Muscle of back (tissue), 11 donors: ENCODE data around the gene LNX1. TPM values are rescaled to one million over a fixed set of nuclear protein-coding genes. Genes with fewer than 3 reads are reported as not detected.

Experiments used
- DNase-seq, 3 donors: peaks; one replicate each; pipeline versions ENCODE4 v3.0.0 to v3.0.0-alpha.2; 2013
- polyA plus RNA-seq, 10 donors: library from polyadenylated mRNA; unstranded; fragments of 120-200 nt; gene quantifications; one replicate each; pipeline ENCODE4 v1.2.1, GENCODE V29; 2013; ENCODE audit not compliant: insufficient read length in 10 of 10

LNX1 gene
- polyA plus RNA-seq, 10 donors: 3.5 to 6.0 (median 4.4) TPM

DNA sequence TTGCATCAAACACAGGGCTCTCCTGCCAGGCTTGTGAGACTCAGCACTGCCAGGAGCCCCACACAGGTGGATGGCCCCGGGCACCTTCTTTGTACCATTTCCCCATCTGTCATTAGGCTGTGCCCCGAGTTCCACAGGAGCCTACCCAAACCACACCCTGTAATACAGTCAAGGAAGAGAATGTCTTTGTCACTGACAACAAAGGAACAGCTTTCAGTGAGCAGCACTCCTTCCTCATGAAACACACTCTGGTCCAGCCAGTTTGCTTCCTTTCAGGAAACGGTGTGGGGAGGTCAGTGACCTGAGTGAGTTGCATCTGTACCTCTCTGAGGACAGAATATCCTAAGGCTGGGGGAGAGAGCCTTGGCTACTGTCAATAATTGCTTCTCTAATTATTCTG is 53.7 kb downstream of the LNX1 start:
- no peak for DNase-seq

DNA sequence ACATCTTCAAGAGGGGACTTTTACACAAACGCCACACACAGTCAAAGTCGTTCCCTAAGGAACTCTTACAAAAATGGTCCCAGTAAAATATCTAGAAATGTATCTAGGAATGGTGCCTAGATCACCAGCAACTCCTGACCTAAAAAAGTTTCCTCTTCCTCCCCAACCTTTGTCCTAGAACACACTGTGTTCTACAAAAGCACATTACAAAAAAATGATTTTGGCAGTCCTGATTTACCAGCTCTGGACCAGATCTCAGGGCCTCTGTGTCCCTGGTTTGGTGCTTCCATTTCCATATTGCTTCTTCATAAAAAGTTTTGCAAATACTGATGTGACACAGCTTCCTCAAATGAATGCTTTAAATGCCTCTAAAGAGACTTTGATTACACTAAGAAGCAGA is 55.0 kb downstream of the LNX1 start:
- DNase-seq: no peak

DNA sequence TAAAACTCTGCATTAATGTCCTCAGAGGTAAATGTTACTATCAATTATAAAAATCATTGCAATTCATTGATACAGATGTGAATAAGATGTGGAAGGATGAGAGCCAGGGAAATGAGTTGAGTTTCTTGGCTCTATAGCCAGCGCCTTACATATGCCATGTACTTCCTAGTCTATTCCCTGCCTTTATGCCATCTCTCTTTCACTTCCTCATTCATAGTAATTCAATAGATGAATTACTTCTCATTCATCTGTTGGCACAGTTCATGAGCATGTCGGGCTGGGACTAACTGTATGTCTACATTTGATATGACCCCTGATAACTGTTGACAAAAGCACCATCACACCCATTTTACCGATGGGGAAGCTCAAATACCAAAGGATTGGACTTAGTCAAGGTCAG is 55.7 kb downstream of the LNX1 start:
- DNase-seq: no peak

DNA sequence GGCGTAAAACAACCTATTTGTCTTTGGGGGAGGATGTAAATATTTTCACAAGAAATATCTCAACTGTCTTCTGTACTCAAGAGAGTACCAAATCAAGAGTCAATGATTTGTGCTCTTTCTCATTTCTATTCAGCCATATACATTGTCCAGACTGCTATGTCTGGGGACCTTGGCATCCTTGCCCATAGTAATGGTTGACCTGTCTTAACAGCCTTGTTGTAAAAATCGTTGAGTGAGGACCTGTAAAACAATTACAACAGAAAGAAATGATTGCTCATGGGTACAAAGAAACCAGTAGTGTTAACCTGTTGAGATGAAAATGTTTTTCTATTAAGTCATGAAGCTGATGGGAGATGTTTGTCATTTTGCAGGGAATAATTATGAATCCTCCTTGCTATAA is 56.6 kb downstream of the LNX1 start:
- DNase-seq: no peak

DNA sequence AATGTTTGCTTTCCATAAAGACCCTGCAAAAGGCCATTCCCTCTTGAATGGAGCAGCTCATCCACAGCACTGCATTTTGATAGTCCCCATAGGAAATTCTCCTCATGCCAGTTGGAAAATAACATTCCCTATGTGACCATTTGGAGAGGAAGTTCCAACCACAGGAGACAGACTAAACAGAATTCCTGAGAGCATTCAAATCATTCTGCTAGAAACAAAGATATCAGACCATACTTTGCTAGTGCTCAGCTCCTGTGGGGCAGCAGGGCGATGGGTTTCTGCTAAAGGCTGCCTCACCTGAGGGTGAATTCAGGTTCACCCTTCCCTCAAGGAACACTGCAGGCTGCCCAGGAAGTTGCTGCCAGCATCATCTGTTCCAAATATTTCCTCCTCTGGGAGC is 58.8 kb downstream of the LNX1 start:
- no peak for DNase-seq

DNA sequence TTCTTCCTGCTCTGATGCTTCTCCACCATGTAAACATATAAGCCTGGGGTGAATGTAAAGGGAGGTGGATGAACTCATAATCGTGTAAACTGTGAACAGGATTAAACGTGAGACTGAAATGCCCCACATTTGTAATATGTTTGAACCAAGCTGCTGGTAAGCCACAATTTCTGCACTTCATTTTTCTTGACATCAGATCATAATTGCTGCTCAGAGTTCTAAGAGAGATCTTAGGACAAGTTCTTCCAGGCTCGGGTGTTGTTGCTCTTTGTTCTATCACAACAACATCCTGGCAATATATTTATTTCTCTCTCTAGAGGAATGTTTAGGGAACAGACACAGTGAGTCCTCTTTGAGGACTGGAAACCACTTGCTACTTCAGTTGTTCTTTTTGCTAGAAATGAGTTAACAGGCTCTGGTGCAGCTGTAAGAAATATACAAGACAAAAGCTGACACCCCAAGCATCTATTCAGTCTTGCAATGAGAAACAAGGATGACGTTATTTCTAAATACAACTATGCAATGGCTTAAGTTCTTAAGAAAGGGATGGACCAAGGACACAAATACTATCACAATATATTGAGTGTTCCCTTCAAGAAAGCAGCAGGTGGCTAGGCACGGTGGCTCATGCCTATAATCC is 59.6 kb downstream of the LNX1 start:
- DNase-seq: no peak

DNA sequence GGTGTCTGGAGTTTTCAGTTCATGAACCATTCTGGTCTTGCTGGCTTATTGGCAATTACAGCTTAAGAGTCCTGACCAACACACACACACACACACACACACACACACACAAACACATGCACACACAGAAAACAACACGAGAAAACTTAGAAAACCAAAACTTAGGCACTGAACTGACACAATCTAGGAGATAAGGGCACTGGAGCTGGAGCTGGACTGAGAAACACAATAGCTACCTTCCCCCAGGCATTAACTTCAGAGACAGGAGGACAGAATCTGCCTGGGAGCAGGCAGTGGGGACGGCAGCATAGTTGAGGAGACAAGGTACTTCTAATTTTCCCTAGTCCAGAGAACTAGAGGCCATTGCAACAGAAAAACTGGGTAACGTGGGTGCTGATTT is 62.3 kb downstream of the LNX1 start:
- DNase-seq: no peak

DNA sequence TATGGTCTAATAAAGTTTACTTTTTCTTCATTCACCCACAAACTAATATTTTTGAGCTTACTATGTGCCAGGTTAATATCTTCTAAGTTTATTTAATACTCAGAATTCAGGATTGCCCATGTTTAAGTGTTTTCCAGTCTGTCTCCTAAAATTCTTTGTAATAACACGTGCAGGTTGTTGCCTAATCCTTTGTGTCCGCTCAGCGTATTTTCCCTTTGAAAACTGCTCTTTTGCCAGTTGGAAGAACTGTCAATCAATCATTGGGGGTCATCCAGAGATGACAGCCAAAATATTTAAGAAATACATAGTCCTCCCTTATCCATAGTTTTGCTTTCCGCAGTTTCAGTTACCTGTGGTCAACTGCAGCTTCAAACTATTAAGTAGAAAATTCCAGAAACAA is 63.4 kb downstream of the LNX1 start:
- DNase-seq: no peak

DNA sequence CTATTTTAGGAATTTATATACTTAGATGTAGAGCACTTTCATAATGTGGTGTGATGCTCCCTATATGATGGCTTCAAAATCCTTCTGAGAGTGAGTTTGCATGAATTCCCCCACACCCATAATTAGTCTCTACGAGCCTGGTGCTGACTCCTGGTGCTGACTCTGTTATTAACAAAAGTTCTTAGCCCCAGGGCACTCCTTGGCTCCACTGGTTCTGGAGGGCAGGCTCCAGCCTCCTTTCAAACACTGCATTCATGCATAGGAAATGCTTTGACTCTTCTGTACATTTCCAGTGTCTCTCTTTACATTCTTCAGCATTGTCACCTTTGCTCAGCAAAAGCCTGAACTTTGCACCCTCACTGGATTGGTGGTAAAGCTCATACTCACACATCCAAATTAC is 64.0 kb downstream of the LNX1 start:
- no peak for DNase-seq

DNA sequence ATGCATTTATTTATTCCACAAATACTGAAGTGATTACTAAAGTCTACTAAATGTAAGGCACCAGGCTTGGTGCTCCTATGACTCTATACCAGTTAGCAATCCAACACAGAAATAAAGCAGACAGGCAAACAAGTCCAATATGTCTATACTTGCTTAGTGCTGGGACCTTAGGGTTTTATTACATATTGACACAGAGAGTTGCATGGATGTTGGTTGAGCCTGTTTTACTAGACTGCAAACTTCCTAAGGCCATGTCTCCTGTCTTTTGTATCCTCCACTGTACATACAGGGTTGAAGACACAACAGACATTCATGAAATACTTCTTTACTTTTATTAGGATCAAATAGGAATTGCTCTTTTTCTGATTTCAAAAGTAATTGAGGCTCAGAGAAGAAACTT is 69.0 kb downstream of the LNX1 start:
- no peak for DNase-seq

DNA sequence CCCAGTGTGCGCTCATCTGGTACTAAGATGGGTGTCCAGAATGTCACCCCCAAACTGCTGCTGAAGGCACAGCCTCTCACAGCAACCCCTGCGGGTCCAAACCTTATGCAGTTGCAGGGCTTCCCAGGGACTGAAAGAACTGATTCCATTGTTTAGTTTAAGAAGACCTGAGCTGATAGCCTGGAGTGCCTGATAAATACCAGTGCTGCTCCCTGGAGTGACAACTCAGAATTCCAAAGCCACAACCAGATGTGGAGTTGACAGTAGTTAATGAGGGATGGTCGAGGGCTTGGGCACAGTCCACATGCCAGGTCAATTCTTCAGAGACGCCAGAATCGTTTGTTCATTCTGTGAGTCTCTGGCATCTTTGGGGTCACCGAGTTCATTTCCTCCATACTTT is 71.2 kb downstream of the LNX1 start:
- no peak for DNase-seq

DNA sequence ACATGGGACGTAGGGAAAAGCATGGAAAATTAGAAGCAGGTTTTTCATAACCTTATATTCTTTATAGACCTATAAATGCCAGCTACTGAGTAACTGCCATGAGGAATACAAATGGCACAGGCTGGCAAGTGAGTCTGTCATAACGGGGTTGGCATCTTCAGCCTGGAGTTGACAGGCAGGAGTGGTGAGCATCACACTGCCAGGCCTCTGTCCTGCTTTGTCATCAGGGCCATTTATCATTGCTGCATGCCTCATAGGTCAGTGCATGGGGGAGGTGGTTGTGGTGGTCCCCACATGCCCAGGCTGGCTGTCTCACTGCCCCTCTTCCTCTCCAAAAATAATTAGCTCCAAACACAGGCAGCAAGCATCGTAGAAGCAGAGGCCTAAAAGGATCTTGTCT is 72.5 kb downstream of the LNX1 start:
- no peak for DNase-seq

DNA sequence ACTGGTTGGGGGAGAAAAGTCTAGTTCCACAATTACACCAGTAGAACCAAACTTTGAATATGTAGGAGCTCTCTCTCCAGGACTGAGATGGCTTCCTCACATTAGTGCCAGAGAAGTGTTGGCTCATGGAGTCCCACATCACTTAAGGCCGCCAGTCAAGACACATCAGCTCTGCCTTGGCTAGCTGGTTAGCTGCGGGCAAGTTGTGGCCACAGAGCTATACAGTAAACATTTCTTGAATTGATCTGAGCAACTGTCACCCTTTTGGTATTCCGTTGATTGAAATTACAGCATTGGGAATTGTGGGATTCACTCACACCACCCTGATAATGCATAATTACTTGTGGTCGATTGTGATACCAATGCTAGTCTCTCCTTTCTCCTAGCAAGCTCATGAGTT is 76.2 kb downstream of the LNX1 start:
- no peak for DNase-seq

DNA sequence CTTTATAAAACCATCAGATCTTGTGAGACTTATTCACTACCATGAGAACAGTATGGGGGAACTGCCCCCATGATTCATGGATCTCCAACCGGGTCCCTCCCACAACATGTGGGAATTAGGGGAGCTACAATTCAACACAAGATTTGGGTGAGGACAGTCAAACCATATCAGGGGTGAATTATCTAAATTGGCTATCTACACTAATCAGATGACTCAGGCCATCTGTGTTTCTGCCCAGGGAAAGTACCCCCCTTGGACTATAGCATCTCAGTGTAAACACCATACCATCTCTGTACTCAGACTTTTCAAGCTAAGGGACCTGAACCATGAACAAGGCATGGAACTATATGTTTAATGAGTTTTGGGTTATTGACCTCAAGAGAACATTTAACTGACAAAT is 76.8 kb downstream of the LNX1 start:
- no peak for DNase-seq

DNA sequence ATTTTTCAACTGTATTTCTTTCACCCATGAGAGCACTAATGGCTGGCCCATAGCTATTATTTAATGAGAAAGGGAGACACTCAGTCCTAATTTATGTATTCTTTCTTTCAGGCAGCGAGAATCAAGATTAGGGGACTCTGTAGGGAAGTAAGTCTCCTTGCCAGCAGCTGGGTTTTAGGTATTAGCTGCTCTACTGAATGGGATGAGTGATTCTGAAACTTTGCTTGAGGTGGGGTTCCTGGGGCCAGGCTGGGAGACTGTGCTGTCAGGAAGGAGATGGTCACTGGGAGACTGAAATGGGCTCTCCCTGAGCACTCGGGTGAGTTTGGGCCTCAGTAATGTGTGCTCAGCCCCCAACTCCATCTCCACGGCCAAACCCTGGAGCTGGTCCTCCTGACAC is 78.7 kb downstream of the LNX1 start:
- DNase-seq: no peak

DNA sequence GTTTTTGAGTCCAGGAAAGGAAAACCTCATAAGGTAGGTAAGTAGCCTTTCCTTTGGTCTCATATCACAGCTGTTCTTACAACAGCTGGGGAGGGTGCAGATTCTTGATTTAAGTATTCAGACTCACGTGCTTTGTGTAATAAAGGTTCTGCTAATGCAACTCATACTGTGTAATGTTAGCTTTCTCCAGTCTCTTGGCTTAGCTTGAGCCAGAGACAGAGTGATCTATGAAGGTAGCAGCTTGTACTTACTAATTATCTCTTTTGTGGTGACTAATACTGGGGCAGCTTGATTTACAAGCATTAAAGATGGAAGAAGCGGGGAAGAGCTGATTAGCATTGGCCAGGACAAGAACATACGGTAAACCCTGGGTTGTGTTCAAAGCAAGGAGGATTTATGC is 80.3 kb downstream of the LNX1 start:
- DNase-seq: no peak

DNA sequence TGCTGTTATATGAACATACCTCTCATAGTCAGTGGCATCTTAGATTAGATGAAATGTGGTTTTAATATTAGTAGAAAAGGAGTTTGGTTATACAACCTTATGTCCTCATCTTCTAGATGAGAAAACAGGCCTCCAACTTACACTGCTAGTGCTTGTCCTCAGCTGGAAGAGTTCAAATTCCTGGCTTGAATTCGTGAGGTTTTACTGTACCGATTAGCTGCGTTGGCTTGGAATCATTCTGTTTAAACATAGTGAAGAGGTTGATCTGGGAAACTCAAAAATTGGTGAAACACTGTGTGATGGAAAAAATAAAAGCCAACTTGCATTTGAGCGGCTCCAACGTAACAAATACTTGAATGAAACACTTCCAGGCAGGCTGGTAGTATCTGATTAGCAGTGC is 81.0 kb downstream of the LNX1 start:
- DNase-seq: peak in 1 of 3 donors; percentile 48

DNA sequence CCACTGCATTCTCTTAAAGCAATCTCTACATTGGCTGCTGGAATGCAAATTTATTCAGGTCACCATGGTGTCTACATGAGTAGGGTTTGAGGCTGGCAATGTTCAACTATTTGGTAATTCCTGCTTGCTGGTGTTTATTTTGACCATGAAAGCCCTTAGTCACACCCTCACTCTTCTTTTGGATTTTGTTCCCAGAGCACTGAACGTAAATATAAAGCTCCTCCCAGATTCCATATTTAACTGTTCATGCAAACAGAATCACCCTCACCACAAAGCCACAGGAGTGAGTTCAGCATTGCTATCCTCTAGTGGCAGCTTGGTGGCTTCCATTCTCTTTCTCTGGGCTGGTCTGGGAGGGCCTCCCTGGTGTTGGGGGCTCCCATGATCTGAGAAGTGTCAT is 82.8 kb downstream of the LNX1 start:
- peak in 1 of 3 donors; percentile 49 for DNase-seq

DNA sequence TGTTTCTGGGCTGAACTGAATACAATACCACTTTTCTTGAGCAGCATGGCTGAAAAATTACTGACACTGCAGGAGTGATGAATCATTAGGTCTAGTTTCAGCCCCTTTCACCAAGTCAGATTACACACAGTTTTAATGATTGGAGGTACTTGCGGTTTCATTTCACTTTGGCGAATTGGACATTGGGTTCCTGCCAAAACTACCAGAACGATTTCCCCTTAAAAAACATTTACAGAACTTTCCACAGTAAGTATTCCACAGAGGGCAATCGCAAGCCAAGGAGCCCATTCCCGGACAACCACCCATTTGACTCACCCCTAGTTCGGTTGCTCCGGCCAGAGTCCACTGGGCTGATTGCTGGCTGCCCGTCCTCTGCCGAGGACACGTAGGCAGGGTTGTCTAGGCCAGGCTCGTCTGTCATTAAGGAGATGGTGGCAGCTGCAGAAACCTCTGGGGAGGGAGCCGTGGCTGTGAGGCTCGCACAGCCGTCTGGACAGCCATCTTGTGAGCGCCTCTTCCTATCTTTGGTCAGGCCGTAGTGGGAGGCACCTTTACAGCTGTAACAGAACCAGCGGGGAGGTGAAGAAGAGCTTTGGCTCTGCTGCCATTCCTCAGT is 83.5 kb downstream of the LNX1 start:
- peak; percentile 55 to 76 (median 74) for DNase-seq

DNA sequence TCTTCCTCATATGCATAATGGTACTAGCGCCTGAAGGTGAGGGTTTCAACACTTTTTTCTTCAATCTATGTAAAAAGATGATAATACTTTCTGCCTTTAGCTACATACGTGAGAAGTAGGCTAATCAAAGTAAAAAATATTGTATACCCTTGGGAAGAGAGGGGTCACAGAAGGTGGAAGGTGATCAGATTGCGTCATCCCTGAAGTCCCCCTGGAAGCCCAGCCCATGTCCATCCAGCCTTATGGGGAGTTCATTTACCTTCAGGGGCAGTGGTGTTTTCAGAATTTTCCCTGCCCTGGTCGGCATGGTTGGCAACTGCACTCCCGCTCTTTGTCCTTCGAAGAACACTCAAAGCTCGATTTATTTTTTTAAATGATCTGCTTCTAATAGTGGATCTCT is 84.2 kb downstream of the LNX1 start:
- DNase-seq: peak in 1 of 3 donors; percentile 15

DNA sequence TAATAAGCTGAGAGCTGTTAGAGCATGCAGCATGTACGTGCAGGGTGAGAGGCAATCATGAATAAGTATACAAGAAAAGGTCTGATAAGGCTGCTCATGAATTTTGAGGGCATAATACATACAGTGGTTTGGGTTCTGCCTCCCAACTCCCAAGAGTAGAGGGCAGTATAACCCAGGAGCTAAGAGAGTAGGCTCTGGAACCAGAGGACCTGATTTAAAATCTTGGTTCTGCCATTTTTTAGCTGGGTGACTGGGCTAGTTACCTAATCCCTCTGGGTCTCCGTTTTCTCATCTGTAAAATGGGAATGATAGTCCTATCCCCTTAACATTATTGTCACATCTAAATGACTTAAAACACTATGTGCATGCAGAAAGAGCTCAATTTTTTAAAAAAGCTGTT is 85.3 kb downstream of the LNX1 start:
- DNase-seq: no peak

DNA sequence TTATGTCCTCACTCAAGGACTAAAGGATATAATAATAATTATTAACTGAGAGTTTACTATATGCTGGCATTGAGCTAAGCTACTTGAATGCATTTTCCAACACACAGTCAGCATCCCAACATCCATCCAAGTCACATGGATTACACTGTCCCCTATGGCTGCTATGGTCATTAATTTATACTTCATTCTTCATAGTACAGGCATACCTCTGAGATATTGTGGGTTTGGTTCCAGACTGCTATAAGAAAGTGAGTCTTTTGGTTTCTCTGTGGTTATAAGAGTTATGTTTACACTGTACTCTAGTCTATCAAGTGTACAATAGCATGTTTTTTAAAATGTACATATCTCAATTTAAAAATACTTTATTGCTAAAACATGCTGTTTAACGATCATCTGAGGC is 89.2 kb downstream of the LNX1 start:
- DNase-seq: peak in 1 of 3 donors; percentile 33

DNA sequence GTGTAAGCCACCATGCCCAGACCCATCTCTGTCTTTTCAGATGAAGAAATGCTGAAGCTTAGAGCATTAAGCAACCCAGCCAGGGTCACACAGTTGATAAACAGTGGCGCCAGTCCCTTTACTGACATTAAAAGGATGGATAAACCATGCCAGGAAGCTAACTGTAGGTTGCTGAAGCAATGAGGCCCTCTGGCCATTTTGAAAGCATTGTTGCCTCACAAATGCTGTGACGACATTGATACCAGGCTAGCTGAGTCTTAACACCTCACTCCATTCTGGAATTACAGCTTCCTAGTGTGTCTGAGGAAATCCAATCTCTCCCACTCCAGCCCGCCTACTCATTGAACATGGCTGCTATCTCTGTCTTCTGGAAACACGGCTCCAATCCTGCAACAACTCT is 89.7 kb downstream of the LNX1 start:
- DNase-seq: no peak

DNA sequence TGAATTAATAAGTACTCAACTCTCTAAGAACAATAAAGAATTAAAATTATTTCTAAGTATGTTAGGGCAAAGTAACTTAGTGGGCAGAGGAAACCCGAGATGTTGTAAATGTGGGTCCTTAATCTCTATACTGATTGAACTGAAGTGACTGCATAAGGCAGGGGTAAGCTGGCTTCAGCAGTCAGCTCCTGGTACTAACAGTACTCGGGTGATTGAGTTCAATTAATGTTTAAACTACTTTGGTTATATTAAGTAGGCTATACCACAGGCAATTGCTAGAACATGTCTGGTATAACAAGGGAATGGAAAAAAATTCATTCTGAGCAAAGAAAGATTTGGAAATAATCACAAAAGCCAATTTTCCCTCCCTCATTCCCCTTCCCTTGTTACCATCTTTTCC is 90.7 kb downstream of the LNX1 start:
- no peak for DNase-seq
